Endometrium (tissue), 2 donors: ENCODE measurements around the gene CD226.
"Not testable (repeated sequence)": the region's sequence is repeated elsewhere in the genome, so short reads cannot be mapped to it uniquely, and the experiment has no call there.

Experiments used
- FAIRE-seq: peaks from 2 replicates; lab custom pipeline; 2012; peaks lifted over from hg19 to GRCh38; lab: Jason Lieb, UNC
- donor health status: control.
- donor health status: control.

CD226 gene

GRCh38 chr18:69872661-69873060, 75.0 kb downstream of the CD226 start:
- FAIRE-seq: no peak

- FAIRE-seq: no peak
These were observed 76.3 kb downstream of the CD226 start for GRCh38 chr18:69871363-69871762.

- no peak for FAIRE-seq
These were observed 76.9 kb downstream of the CD226 start for GRCh38 chr18:69870736-69871135.

DNA sequence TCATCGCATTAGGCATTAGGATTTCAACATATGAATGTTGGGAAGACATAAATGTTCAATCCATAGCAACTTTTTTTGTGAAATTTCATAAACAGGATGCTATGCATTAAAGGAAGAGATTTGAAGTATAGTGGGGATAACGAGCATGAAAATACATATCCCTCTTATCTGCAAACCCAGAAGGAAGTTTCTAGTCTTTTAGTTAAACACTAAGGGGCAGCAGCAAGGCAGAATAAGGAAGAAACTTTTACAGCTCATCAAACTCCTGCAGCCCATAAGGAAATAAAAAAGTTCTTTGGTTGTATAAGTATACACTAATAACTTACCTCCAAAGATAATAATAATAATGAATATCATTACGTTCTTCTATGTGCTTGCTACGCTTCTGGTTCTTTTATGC, 81.5 kb downstream of the CD226 start:
- FAIRE-seq: no peak

- no peak for FAIRE-seq
These were observed 81.9 kb downstream of the CD226 start for GRCh38 chr18:69865776-69866175.

GRCh38 chr18:69864802-69865201, 82.9 kb downstream of the CD226 start:
- not testable (repeated sequence) for FAIRE-seq

DNA sequence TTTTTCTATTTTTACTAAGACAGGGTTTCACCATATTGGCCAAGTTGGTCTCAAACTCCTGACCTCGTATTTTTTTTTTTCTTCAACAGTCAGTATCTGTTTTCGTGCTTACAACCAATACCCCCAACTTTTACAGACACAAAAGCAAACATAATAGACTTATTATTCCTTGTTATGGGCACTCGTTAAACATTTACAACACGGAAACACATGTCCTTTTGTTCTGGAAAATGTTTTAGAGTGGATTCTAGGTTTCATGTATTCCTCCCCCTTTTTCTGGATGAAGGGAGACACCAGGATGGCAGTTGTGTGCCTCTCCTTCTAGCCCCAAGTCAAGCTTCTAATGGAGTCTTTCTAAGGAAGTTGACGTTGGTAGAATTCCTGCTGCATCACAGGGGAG, 88.8 kb downstream of the CD226 start:
- FAIRE-seq: no peak

GRCh38 chr18:69854455-69854854, 93.2 kb downstream of the CD226 start:
- FAIRE-seq: no peak

DNA sequence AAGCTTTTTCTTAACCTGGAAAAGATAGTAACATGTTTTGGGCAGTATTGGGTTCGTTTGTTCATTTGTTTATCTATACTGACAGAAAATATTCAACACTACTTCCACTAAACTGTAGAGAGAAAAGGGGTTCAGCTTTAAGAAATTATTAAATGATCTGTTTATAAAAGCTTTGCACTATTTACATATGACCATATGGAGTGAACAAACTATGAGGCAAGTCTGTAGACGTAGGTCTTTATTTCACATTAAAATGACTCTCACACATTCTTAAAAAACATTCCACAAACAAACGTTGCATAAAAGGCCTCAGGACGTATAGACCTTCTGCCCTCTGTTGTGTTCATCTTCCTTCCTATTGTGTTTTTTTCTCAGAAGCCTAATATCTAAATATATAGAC, 94.6 kb downstream of the CD226 start:
- no peak for FAIRE-seq

DNA sequence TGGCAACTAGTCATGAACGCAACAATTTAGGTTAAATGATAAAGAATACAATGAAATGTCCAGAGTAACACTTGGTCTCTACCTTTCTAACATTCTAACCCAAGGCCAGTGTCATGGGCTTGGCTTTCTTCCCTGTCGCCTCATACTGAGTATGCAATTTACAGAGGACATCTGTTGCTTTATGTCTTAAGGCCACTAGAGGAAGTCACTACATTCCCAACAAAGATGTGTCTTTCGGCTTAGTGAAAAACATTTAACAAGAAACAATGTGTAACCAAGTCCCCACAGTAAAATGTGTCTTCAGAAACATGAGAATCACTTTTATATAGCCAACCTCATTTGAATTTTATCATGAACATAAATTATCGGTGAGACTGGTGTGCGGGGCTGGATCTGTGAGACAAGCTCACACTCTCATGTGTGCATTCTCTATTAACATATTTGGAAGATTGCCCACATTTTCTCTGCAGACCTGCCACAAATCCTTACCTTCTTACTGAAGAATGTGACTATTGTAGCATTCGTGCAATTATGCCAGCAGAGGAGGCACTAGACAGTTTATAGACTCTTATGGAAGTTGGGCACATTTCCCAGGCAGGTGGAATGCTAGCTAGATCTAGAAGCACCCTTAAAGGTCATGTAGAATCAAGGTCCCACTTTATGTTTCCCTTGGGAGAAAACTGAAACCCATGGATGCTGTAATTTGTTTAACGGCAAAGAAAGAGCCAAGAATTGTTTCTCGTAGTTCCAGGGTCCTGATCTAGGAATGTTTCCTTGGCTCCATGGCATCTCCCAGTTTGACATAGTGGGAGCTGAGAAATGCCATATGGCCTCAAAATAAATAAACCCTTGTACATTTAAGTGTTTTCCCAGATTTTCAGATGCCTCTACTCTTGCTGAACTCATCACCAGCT, 101.8 kb downstream of the CD226 start:
- FAIRE-seq: no peak

DNA sequence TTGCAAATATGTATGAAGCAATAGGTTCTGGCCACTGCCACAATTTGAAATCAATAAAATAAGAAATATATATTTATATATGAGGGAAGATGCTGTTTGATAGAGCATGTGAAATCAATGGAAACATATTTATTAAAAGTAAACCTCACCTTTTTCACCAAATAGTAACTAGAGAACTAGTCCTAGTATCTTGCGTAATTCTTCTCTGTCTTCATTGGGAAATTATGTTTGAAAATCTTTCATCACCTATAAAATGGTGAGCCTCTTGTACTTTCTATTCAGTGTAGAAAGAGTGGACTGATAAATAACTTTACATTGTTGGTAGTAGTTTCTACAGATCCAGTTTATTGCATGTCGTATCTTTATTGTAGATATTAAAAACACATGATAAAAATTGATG, 103.0 kb downstream of the CD226 start:
- FAIRE-seq: no peak

DNA sequence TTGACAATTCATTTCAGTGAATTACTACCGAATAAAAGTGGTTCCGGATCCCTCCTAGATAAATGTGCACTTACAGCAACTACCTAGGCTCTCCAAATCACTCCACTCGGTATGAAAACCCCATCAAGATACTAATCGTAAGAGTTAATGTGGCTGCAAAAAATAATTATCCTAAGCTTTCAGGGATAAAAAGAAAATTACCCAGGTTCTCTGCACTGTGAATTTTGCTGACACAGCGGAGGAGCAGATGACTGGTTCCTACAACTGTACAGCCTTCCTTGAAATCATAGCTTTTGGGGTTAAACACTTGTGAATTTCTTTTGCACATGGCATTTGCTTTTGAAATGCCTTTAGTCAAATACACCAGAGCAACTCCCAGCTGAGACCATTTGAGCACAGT, 104.7 kb downstream of the CD226 start:
- no peak for FAIRE-seq

DNA sequence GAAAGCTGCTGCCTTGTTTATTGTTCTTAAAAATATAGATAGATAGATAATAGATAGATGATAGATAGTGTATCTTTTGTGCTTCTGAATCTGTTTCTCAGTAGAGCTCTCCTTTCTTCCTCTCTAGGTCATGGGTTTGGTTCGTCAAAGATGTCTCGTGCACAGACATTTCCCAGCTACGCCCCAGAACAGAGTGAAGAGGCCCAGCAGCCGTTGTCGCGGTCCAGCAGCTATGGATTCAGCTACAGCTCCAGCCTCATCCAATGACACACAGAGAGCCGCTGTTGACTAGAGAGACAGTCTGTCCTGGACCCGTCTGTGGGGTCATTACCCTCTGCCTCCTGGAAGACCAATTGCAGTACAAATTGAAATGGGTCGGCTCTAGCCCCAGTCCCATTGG, 106.6 kb downstream of the CD226 start:
- no peak for FAIRE-seq

DNA sequence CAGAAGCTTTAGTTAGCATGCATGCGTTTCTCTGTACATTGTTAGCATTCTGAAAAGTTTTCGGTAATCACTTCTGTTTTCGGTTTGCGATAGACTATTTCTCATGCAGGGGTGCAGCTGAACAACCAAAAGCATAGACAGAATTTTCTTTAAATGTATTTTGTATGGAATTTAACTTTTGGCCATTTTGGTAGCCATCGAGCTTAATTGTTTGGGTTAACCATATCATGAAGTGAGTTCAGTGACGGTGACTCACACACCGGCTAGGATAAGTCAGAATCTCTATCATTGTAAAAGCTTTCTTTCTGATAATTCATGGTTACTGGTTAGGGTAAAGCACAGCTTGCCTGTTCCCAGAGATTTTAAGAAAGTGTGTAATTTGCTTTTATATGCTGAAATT, 107.2 kb downstream of the CD226 start:
- no peak for FAIRE-seq

- FAIRE-seq: no peak
These were observed 107.7 kb downstream of the CD226 start for GRCh38 chr18:69840001-69840400.

GRCh38 chr18:69839497-69839896, 108.2 kb downstream of the CD226 start:
- no peak for FAIRE-seq

DNA sequence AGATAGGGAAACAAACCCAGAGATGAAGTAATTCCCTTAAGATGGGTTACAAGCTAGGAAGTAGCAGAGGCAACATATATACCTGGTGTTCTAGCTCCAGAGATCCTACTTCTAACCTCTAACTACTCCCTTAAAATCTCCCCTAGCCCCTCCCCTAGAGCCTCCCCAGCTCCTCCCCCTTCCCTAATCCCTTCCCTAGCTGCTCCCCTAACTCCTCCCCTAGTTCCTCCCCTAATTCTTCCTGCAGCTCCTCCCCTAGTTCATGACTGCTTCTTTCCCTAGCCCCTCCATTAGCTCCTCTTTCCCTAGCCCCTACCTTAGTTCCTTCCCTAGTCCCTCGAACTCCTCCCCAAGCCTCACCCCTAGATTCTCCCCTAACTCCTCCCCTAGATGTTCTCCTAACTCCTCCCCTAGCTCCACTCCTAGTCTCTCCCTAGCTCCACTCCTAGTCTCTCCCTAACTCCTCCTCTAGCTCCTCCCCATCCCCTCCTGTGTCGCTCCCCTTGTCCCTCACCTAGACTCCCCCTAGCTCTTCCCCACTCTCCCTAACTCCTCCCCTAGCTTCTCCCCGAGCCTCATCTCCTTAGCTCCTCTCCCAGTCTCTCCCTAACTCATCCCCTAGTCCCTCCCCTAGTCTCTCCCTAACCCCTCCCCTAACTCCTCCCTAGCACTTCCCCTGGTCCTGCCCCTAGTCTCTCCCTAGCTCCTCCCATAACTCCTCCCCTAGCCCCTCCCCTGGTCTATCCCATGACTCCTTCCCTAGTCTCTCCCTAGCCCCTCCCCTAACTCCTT, 108.9 kb downstream of the CD226 start:
- FAIRE-seq: no peak

- no peak for FAIRE-seq
These were observed 109.7 kb downstream of the CD226 start for GRCh38 chr18:69838003-69838402.

DNA sequence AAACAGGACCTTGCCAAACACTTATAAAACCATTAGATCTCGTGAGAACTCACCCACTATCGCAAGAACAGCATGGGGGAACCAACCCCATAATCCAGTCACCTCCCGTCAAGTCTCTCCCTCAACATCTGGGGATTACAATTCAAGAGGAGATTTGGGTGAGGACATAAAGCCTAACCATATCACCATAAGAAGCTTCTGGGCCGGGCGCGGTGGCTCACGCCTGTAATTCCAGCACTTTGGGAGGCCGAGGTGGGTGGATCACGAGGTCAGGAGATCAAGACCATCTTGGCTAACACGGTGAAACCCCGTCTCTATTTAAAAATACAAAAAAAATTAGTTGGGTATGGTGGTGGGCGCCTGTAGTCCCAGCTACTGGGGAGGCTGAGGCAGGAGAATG, 112.7 kb downstream of the CD226 start:
- FAIRE-seq: not testable (repeated sequence)

GRCh38 chr18:69830189-69830588, 117.5 kb downstream of the CD226 start:
- FAIRE-seq: no peak

GRCh38 chr18:69820538-69820937, 127.1 kb downstream of the CD226 start:
- FAIRE-seq: no peak

DNA sequence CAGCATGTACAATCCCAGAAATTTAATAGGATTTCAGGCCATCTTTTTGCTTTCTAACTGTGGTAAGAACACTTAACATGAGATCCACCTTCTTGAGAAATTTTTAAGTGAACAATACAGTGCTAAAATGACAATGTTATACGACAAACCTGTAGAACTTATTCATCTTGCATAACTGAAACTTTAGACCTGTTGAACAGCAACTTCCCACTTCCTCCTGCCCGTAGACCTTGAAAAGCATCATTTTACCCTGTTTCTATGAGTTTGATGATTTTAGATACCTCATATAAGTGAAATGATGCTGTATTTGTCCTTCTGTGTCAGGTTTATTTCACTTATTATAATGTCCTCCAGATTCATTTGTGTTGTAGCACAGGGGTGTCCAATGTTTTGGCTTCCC, 128.2 kb downstream of the CD226 start:
- no peak for FAIRE-seq

GRCh38 chr18:69817335-69817940, 130.2 kb downstream of the CD226 start:
- no peak for FAIRE-seq
